Measurements from ENCODE around the gene SETDB2. TPM values are rescaled to one million over a fixed set of nuclear protein-coding genes. Genes with fewer than 3 reads are reported as not detected.

The SETDB2 gene
- total and polyA plus RNA-seq, 2 of the 13 experiments (the other 11 are each of a cell fraction or from before 2014, with no cell fraction given): 8.1 to 8.7 TPM

DNA sequence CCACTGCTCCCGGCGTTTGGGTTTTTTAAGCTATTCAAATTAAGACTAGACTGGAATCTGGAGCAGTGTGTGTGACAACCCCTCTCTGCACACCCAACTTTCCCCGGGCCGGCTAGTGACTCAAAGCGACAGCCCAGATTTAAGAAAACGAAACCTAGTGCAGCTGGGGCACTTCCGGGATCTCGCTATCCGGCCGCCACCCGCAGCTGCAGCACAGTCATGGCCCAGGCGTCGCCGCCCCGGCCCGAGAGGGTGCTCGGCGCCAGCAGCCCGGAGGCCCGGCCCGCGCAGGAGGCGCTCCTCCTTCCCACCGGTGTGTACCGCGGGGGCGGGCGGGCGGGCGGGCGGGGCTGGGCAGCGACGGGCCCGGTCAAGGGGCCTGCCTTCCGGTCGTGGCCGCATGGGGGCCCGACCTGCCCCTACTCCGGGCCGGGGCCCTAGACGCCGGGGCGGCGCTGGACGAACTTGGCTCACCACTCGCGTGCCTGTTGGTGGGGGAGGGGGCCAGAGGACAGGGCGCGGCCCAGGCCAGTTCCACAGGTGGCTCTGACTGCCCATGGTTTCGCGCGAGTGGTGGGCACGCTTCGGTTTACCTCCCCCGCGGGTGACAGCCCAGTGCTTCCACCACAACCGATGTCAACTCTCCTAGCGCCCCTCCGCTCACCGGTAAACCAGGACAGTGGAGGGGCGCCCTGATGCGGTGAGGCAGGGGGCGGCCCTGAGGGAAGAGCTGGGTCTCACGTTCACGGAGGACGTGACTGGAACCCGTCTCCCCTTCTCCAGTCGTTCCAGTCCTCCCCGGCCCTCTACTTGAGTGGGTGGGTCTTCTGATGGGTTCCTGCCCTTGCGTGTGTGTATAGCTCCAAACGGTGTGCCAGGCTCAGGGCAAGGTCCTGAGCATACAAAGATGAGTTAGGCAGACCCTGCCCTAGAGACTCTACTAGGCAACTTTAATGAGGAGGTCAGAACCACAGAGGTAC, 52.0 kb downstream of the SETDB2 start, which contains the start of gene PHF11 (continued):
- TF ChIP-seq ZNF558 (CRISPR knock-in tag; IDR thresholded peaks at IDR 0.05; ENCODE audit: borderline replicate concordance) (no peak), ZNF639 (CRISPR knock-in tag; conservative IDR thresholded peaks at IDR 0.05) (peak; percentile 84), TFDP1 (CRISPR knock-in tag; IDR thresholded peaks at IDR 0.05; ENCODE audit: borderline replicate concordance) (peak; percentile 30; the same call in 1 of the 2 replicates), THAP11 (CRISPR knock-in tag; IDR thresholded peaks at IDR 0.05) (peak; percentile 53), NFE2 (CRISPR knock-in tag; IDR thresholded peaks at IDR 0.05) (no peak), POLR2AphosphoS2 (IDR thresholded peaks at IDR 0.05; ENCODE audit: low read depth, low read length) (no peak), ZNF572 (CRISPR knock-in tag; IDR thresholded peaks at IDR 0.05) (no peak), IRF2 (CRISPR knock-in tag; IDR thresholded peaks at IDR 0.05) (no peak), MBD4 (IDR thresholded peaks at IDR 0.05; ENCODE audit: borderline replicate concordance, low read length) (no peak), PRPF4 (IDR thresholded peaks at IDR 0.05; ENCODE audit: low read depth, low read length, poor library complexity, severe bottlenecking) (peak; percentile 55), HDAC2 (CRISPR knock-in tag; IDR thresholded peaks at IDR 0.05) (no peak), NRL (CRISPR knock-in tag; IDR thresholded peaks at IDR 0.05; ENCODE audit: borderline replicate concordance) (peak; percentile 44; the same call in 1 of the 2 replicates), ZSCAN25 (CRISPR knock-in tag; IDR thresholded peaks at IDR 0.05) (no peak), ZNF816 (CRISPR knock-in tag; IDR thresholded peaks at IDR 0.05; ENCODE audit: borderline replicate concordance) (no peak), KLF15 (CRISPR knock-in tag; IDR thresholded peaks at IDR 0.05; ENCODE audit: borderline replicate concordance) (no peak), IKZF1 (IDR thresholded peaks at IDR 0.05) (no peak), KAT7 (CRISPR knock-in tag; IDR thresholded peaks at IDR 0.05; ENCODE audit: borderline replicate concordance) (0 out of 2 replicates have a peak, but pooled peaks have one; percentile 3), HOXA5 (CRISPR knock-in tag; IDR thresholded peaks at IDR 0.05) (peak; percentile 40; the same call in 1 of the 2 replicates), CEBPG (CRISPR knock-in tag; IDR thresholded peaks at IDR 0.05) (no peak), ZNF615 (CRISPR knock-in tag; IDR thresholded peaks at IDR 0.05; ENCODE audit: borderline replicate concordance) (no peak), THAP9 (CRISPR knock-in tag; IDR thresholded peaks at IDR 0.05; ENCODE audit: borderline replicate concordance) (no peak), ZNF333 (CRISPR knock-in tag; IDR thresholded peaks at IDR 0.05; ENCODE audit: borderline replicate concordance) (0 out of 2 replicates have a peak, but pooled peaks have one; percentile 49), TAF15 (IDR thresholded peaks at IDR 0.05; ENCODE audit: low read depth, low read length, poor library complexity, severe bottlenecking) (no peak), DRAP1 (CRISPR knock-in tag; IDR thresholded peaks at IDR 0.05) (no peak), ZNF121 (CRISPR knock-in tag; IDR thresholded peaks at IDR 0.05) (peak; percentile 48)
